Measurements from ENCODE around the gene ARHGEF7.

ARHGEF7 gene

DNA sequence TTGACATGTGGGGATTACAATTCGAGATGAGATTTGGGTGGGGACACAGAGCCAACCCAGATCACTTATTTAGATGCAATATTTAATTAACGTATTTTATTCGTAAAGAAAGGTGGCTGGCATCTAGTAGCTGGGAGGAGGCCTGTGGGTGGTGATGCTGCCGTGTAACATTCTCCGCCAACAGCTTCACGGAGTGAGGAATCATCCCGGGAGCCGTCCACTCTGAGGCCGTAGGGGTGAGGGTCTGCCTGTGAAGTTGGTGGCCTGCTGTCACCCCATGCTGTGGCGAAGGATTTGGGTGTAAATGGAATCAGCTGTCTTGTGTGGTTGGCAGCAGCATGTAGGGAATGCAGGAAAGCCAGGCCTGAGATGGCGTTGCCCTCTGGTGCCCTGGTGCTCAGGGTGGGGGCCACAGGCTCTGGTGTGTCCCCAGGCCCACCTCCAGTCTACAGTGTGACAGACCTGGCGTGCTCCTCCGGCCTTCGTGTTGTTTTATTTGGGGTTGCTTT, 202.0 kb downstream of the ARHGEF7 start:
- H3K27me3 ChIP-seq (ENCODE audit: insufficient read depth, low read depth, severe bottlenecking): peaks cover 74% of the 10 kb centered on the region
- H3K4me3 ChIP-seq (ENCODE audit: low read depth, low read length): no peak overlapping the region
- H3K36me3 ChIP-seq: no peaks in the 10 kb centered on the region
- H3K9me3 ChIP-seq (ENCODE audit: severe bottlenecking): peaks cover 11% of the 10 kb centered on the region
- H3K27ac ChIP-seq: no peak overlapping the region
- TF ChIP-seq, protein P1, sequence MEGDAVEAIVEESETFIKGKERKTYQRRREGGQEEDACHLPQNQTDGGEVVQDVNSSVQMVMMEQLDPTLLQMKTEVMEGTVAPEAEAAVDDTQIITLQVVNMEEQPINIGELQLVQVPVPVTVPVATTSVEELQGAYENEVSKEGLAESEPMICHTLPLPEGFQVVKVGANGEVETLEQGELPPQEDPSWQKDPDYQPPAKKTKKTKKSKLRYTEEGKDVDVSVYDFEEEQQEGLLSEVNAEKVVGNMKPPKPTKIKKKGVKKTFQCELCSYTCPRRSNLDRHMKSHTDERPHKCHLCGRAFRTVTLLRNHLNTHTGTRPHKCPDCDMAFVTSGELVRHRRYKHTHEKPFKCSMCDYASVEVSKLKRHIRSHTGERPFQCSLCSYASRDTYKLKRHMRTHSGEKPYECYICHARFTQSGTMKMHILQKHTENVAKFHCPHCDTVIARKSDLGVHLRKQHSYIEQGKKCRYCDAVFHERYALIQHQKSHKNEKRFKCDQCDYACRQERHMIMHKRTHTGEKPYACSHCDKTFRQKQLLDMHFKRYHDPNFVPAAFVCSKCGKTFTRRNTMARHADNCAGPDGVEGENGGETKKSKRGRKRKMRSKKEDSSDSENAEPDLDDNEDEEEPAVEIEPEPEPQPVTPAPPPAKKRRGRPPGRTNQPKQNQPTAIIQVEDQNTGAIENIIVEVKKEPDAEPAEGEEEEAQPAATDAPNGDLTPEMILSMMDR (IDR thresholded peaks at IDR 0.05; ENCODE audit: low read depth, low read length): no peak
- DNase-seq: no peak

DNA sequence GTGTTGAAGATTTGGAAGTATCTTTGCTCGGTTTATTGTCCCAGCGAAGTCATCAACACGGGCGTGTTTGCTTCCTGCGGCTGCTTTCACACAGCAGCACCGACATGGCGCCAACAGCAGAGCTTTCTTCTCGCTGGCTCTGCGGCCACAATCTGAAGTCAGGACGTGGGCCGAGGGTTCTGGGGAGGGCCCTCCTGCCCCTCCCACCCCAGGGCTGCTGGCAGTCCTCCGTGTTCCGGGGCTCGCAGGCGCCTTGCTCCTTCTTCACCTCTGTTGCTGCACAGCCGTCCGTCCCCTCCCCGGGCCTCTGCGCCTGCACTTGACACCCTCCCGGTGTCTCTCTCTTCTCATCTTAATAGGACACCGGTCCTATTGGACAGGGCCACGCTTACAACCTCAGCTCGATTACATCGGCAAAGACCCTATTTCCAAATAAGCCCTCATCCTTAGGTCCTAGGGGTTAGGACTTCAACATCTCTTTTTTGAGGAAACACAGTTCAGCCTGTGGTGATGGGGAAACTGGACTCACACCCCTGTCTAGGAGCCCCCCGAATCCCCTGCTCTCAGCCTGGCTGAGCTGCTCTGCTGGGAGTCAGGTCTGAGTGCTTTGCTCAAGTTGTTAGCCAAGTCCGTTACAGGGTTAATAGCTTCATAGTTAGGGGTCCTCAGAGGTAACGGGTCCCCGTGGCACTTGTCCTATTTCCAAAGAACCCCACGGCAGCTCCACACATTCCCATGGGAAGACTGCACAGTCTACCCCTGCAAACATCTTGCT, 202.6 kb downstream of the ARHGEF7 start:
- Histone ChIP-seq H3K4me3 (ENCODE audit: low read depth, low read length) (no peak overlapping the region), H3K27ac (no peak overlapping the region), H3K36me3 (no peaks in the 10 kb centered on the region), H3K27me3 (ENCODE audit: insufficient read depth, low read depth, severe bottlenecking) (peaks cover 81% of the 10 kb centered on the region), H3K9me3 (ENCODE audit: severe bottlenecking) (peaks cover 7% of the 10 kb centered on the region)
- no peak for DNase-seq
- TF ChIP-seq, protein P1 (IDR thresholded peaks at IDR 0.05; ENCODE audit: low read depth, low read length): no peak

DNA sequence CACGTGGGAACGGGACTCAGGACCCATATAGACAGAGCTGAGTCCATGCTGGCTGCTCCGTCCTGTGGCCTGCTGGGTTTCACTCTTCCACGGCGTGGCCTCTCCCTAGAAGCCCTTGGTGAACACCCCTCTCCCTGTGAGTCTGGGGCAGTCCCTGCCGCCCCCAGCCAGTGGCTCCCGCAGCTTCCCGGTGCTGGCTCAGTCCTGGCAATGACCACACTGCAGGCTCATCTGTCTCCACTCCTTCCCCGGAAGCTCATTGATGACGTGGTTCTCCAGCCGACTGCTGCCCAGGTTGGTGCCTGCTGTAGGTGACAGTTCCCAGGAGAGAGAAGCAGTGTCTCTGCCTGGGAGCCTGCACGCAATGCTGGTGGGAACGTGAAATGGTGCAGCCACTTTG, 203.3 kb downstream of the ARHGEF7 start:
- TF ChIP-seq, protein P1 (IDR thresholded peaks at IDR 0.05; ENCODE audit: low read depth, low read length): no peak
- Histone ChIP-seq H3K4me3 (ENCODE audit: low read depth, low read length) (no peak overlapping the region), H3K9me3 (ENCODE audit: severe bottlenecking) (peaks cover 1% of the 10 kb centered on the region), H3K36me3 (no peaks in the 10 kb centered on the region), H3K27me3 (ENCODE audit: insufficient read depth, low read depth, severe bottlenecking) (peaks cover 87% of the 10 kb centered on the region), H3K27ac (no peak overlapping the region)
- DNase-seq: no peak

DNA sequence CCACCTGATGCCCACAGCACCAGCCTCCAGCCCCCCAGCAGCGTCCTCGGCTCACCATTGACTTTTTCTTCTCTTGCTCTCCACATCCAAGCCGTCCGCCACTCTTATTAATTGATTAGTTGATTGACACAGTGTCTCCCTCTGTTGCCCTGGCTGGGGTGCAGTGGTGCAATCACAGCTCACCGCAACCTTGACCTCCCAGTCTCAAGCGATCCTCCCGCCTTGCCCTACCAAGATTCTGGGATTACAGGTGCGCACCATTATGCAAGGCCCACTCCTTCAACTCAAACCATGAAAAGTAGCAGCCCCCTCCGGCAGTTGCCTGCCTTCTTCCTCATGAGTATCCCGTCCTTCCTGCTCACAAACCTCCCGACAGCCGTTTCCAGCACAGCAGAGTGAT, 204.4 kb downstream of the ARHGEF7 start:
- TF ChIP-seq, protein P1 (IDR thresholded peaks at IDR 0.05; ENCODE audit: low read depth, low read length): no peak
- Histone ChIP-seq H3K36me3 (no peaks in the 10 kb centered on the region), H3K27ac (no peak overlapping the region), H3K4me3 (ENCODE audit: low read depth, low read length) (no peak overlapping the region), H3K27me3 (ENCODE audit: insufficient read depth, low read depth, severe bottlenecking) (peaks cover 93% of the 10 kb centered on the region), H3K9me3 (ENCODE audit: severe bottlenecking) (no peaks in the 10 kb centered on the region)
- DNase-seq: no peak

DNA sequence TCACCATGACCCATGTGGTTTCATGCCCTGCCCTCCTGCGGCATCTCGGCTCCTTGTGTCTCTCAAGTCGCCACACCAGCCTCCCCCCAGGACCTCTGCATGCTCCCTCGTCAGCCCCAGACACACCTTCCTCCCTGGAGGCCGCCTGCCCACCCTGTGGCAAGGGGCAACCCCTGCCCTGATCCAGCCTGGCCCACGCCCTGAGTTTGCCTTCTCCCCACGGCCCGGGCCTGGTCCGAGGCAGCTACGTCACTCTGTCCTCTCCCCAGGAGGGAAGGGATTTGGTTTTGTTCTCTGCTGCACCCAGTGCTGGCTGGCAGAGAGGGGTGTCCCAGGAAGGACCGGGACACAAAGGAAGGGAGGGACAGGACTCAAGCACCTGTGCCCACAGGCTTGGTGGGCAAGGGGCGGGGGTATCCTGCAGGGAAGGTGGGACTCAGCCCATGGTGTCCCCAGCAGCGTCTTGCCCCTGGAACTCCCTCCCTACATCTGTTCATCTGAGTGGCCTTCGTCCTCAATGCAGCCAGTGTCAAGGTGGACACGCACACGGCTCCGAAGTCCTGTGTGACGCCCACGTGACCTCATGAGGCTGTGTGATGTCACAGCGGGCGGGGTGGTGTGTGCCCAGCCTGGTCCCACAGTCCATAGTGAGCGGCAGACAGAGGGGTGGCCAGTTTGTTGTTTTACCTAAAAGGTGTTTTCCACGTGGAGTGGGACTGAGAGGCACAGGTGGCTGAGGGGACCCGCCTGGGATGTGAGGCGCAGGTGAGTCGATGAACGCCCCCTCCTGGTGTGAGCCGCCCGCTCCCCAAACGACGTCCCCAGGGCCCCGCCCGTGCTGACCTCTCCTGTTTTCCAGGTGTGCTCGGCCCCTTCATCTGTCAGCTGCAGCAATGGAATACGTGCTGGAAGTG, 205.1 kb downstream of the ARHGEF7 start, which contains the start of gene TEX29:
TSS of gene TEX29 (plus strand) at position 645 of the 914 bp plus-strand sequence. CDS start at position 894, 249 bp downstream.
- no peak for DNase-seq
- no peaks in the 10 kb centered on the region for H3K36me3 ChIP-seq
- H3K27me3 ChIP-seq (ENCODE audit: insufficient read depth, low read depth, severe bottlenecking): peaks cover 93% of the 10 kb centered on the region
- TF ChIP-seq, protein P1 (IDR thresholded peaks at IDR 0.05; ENCODE audit: low read depth, low read length): no peak
- no peak within 1 kb of the TSS for H3K4me3 ChIP-seq (ENCODE audit: low read depth, low read length)
- H3K9me3 ChIP-seq (ENCODE audit: severe bottlenecking): no peaks in the 10 kb centered on the region
- no peak within 1 kb of the TSS for H3K27ac ChIP-seq

All from WERI-Rb-1 (cell line).